Skeletal muscle tissue (tissue), 4 donors: ENCODE data around the gene AUTS2. TPM values are rescaled to one million over a fixed set of nuclear protein-coding genes. Genes with fewer than 3 reads are reported as not detected.

Experiments used
- H3K27ac ChIP-seq: one replicate; pipeline ENCODE4 v1.7.0; 2013; ENCODE audit warnings: mild to moderate bottlenecking, low read depth, low read length, inconsistent platforms
- H3K27me3 ChIP-seq, 3 donors: one replicate each; pipeline ENCODE4 v1.7.0; 2013; ENCODE audit warnings: low read length in 3 of 3; ENCODE audit not compliant: control insufficient read depth in 3 of 3, insufficient read depth in 3 of 3
- H3K36me3 ChIP-seq, 3 donors: one replicate each; pipeline ENCODE4 v1.7.0; 2013; ENCODE audit warnings: low read length in 3 of 3; ENCODE audit not compliant: control insufficient read depth in 3 of 3, insufficient read depth in 3 of 3
- H3K4me1 ChIP-seq, 3 donors: one replicate each; pipeline ENCODE4 v1.7.0; 2013; ENCODE audit warnings: low read length in 3 of 3, mild to moderate bottlenecking in 3 of 3; ENCODE audit not compliant: control insufficient read depth in 3 of 3, insufficient read depth in 3 of 3
- H3K4me3 ChIP-seq, 3 donors: one replicate each; pipeline ENCODE4 v1.7.0; 2013; ENCODE audit warnings: low read length in 3 of 3
- H3K9ac ChIP-seq, 3 donors: one replicate each; pipeline ENCODE4 v1.7.0; 2013; ENCODE audit warnings: low read length in 3 of 3, mild to moderate bottlenecking in 3 of 3, moderate library complexity in 2 of 3, low read depth in 1 of 3
- H3K9me3 ChIP-seq, 3 donors: one replicate each; pipeline ENCODE4 v1.7.0; 2013; ENCODE audit warnings: low read length in 3 of 3; ENCODE audit not compliant: control insufficient read depth in 3 of 3
- total RNA-seq: library from RNA; depleted of rRNA; stranded (reverse); fragments of >200 nt; gene quantifications from one replicate; pipeline ENCODE4 v1.2.3, GENCODE V29; 2014
- donor health status: Osteomylitis.

Gene AUTS2
- total RNA-seq, 1 donor from 2014 or later: 43.3 TPM

- Histone ChIP-seq H3K27me3 (no peaks in the 10 kb centered on the region), H3K9ac (no peak overlapping the region), H3K4me1 (no peaks in the 10 kb centered on the region), H3K4me3 (no peak overlapping the region), H3K27ac (no peak overlapping the region), H3K36me3 (peaks cover 68 to 76% (median 75%) of the 10 kb centered on the region in 3 donors), H3K9me3 (no peaks in the 10 kb centered on the region)
Observed at GRCh38 chr7:70787771-70788170, 1189.5 kb downstream of the AUTS2 start.

GRCh38 chr7:70788276-70788675 is 1190.0 kb downstream of the AUTS2 start:
- no peaks in the 10 kb centered on the region for H3K4me1 ChIP-seq
- no peaks in the 10 kb centered on the region for H3K27me3 ChIP-seq
- no peaks in the 10 kb centered on the region for H3K9me3 ChIP-seq
- no peak overlapping the region for H3K4me3 ChIP-seq
- peaks cover 64 to 74% (median 74%) of the 10 kb centered on the region in 3 donors for H3K36me3 ChIP-seq
- no peak overlapping the region for H3K9ac ChIP-seq
- no peak overlapping the region for H3K27ac ChIP-seq

DNA sequence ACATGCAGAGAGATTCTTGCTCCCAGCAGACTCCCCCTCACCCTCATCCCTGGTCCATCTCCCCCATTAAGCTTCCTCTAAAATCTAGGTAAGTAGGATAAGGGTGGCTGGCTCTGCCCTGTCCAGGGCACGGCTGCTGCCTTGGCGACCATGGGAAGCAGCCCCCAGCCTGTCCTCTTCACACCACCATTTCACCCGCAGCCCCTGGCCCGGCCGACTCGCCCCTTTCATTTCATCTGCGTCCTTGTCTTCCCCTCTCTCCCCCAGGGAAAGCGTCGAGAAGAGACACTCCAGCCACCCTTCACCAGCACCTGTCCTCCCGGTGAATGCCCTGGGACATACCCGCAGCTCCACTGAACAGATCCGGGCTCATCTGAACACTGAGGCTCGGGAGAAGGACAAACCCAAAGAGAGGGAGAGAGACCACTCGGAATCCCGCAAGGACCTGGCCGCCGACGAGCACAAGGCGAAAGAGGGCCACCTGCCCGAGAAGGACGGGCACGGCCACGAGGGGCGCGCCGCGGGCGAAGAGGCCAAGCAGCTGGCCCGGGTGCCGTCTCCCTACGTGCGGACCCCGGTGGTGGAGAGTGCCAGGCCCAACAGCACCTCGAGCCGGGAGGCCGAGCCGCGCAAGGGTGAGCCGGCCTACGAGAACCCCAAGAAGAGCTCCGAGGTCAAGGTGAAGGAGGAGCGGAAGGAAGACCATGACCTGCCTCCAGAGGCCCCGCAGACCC is 1191.4 kb downstream of the AUTS2 start:
- Histone ChIP-seq H3K4me1 (no peaks in the 10 kb centered on the region), H3K36me3 (peaks cover 53 to 64% (median 62%) of the 10 kb centered on the region in 3 donors), H3K27me3 (no peaks in the 10 kb centered on the region), H3K27ac (no peak overlapping the region), H3K9ac (no peak overlapping the region), H3K4me3 (no peak overlapping the region), H3K9me3 (no peaks in the 10 kb centered on the region)

DNA sequence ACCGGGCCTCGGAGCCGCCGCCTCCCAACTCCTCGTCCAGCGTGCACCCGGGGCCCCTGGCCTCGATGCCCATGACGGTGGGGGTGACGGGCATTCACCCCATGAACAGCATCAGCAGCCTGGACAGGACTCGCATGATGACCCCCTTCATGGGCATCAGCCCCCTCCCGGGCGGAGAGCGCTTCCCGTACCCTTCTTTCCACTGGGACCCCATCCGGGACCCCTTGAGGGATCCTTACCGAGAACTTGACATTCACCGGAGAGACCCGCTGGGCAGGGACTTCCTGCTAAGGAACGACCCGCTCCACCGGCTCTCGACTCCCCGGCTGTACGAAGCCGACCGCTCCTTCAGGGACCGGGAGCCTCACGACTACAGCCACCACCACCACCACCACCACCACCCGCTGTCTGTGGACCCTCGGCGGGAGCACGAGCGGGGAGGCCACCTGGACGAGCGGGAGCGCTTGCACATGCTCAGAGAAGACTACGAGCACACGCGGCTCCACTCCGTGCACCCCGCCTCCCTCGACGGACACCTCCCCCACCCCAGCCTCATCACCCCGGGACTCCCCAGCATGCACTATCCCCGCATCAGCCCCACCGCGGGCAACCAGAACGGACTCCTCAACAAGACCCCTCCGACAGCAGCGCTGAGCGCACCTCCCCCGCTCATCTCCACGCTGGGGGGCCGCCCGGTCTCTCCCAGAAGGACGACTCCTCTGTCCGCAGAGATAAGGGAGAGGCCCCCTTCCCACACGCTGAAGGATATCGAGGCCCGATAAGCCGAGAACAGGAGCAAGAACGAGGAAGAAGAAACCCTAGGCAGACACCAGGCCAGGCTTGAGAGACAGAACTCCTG is 1192.2 kb downstream of the AUTS2 start:
- Histone ChIP-seq H3K36me3 (peaks cover 46 to 56% (median 54%) of the 10 kb centered on the region in 3 donors), H3K27me3 (no peaks in the 10 kb centered on the region), H3K27ac (no peak overlapping the region), H3K9ac (no peak overlapping the region), H3K4me3 (no peak overlapping the region), H3K4me1 (no peaks in the 10 kb centered on the region), H3K9me3 (no peaks in the 10 kb centered on the region)

GRCh38 chr7:70791341-70791740 is 1193.1 kb downstream of the AUTS2 start:
- H3K4me1 ChIP-seq: no peaks in the 10 kb centered on the region
- no peaks in the 10 kb centered on the region for H3K9me3 ChIP-seq
- H3K36me3 ChIP-seq: peaks cover 37 to 47% (median 45%) of the 10 kb centered on the region in 3 donors
- no peaks in the 10 kb centered on the region for H3K27me3 ChIP-seq
- H3K27ac ChIP-seq: no peak overlapping the region
- H3K4me3 ChIP-seq: no peak overlapping the region
- H3K9ac ChIP-seq: no peak overlapping the region

DNA sequence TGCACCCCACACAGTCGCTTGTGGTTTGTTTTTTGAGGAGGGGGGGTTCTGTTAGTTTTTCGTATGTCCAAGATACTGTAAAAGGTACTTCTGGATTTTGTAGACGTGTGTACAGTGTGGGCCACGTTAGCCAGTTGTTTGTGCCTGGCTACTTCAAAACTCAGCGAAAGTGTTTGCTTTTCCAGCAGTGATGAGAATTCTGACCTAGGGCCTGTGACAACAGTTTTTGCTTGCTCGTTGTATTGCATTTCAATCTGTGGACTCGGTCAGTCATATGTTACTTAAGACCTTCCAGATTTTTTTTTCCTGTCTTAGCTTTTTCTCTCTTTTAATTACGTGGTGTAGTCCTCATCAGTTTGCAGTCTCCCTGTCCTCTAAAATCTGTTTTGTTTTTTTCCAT is 1194.8 kb downstream of the AUTS2 start:
- H3K9me3 ChIP-seq: no peaks in the 10 kb centered on the region
- no peak overlapping the region for H3K9ac ChIP-seq
- no peaks in the 10 kb centered on the region for H3K27me3 ChIP-seq
- H3K4me1 ChIP-seq: no peaks in the 10 kb centered on the region
- no peak overlapping the region for H3K27ac ChIP-seq
- H3K4me3 ChIP-seq: no peak overlapping the region
- H3K36me3 ChIP-seq: peaks cover 24 to 31% (median 31%) of the 10 kb centered on the region in 3 donors

GRCh38 chr7:70793821-70794220 is 1195.5 kb downstream of the AUTS2 start:
- Histone ChIP-seq H3K27ac (no peak overlapping the region), H3K4me3 (no peak overlapping the region), H3K4me1 (no peaks in the 10 kb centered on the region), H3K9me3 (no peaks in the 10 kb centered on the region), H3K9ac (no peak overlapping the region), H3K36me3 (peaks cover 24 to 30% (median 25%) of the 10 kb centered on the region in 3 donors), H3K27me3 (no peaks in the 10 kb centered on the region)

DNA sequence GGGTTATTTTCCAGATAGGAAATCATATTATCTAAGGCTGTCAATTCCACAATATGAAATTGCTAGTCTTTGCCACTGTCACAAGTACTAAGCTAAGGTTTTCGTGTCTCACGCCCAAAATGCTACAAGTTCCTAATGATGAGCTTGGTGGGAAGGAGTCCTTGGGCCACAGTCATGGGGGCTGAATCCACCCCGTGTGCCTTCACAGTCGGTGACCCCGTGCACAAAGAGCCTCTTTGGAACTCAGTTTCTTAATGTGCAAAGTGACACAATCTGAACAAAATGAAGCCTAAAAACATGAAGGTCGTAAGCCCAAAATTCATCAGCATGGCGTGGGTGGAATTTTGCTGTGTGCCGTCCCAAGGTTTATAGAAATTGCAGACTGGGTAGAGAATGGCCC is 1196.7 kb downstream of the AUTS2 start:
- Histone ChIP-seq H3K4me3 (no peak overlapping the region), H3K4me1 (no peaks in the 10 kb centered on the region), H3K36me3 (peaks cover 15 to 20% (median 15%) of the 10 kb centered on the region in 3 donors), H3K27me3 (no peaks in the 10 kb centered on the region), H3K9me3 (peaks cover 2 to 10% (median 4%) of the 10 kb centered on the region in 3 donors), H3K9ac (no peak overlapping the region), H3K27ac (no peak overlapping the region)

DNA sequence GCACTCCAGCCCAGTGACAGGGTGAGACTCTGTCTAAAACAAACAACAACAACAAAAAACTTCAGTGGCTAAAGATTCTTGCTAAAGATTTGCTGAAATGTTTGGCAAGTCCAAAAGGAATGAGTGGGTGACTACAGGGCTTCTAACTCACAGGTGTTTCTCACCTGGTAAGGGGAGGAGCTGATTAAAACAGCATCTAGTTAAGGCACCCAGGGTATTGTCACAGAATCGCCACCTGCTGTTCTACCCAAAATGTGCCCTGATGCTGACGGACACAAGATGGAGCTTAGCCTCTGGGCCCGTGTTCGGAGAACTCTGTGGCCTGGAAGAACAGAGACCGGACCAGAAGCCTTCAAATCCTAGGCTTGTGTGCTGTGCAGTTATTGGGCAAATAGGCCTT is 1197.7 kb downstream of the AUTS2 start:
- peaks cover 6 to 10% (median 9%) of the 10 kb centered on the region in 3 donors for H3K36me3 ChIP-seq
- peaks cover 4 to 13% (median 6%) of the 10 kb centered on the region in 3 donors for H3K9me3 ChIP-seq
- H3K27me3 ChIP-seq: no peaks in the 10 kb centered on the region
- no peak overlapping the region for H3K4me3 ChIP-seq
- no peak overlapping the region for H3K9ac ChIP-seq
- H3K27ac ChIP-seq: no peak overlapping the region
- no peaks in the 10 kb centered on the region for H3K4me1 ChIP-seq

- no peak overlapping the region for H3K4me3 ChIP-seq
- H3K9ac ChIP-seq: no peak overlapping the region
- H3K27me3 ChIP-seq: no peaks in the 10 kb centered on the region
- H3K27ac ChIP-seq: no peak overlapping the region
- H3K36me3 ChIP-seq: peaks cover 0 to 7% (median 3%) of the 10 kb centered on the region in 3 donors
- no peaks in the 10 kb centered on the region for H3K4me1 ChIP-seq
- peaks cover 8 to 17% (median 10%) of the 10 kb centered on the region in 3 donors for H3K9me3 ChIP-seq
Observed at GRCh38 chr7:70797109-70797514, 1198.8 kb downstream of the AUTS2 start.
